Breast epithelium (tissue), 3 donors: ENCODE results near the gene SMG7.

Source experiments
- CTCF ChIP-seq, 3 donors: fragments of 450-650 bp; IDR thresholded peaks; one replicate each; pipeline ENCODE4 v1.5.1; 2016 to 2017; ENCODE audit warnings: antibody characterized with exemption in 3 of 3, mild to moderate bottlenecking in 3 of 3, moderate library complexity in 3 of 3
- POLR2A ChIP-seq: fragments of 450-650 bp; IDR thresholded peaks from one replicate; pipeline ENCODE4 v1.6.1; 2016; ENCODE audit warnings: antibody characterized with exemption, mild to moderate bottlenecking, moderate library complexity
- POLR2AphosphoS5 ChIP-seq, 3 donors: sonication (generic); formaldehyde crosslinking; IDR thresholded peaks; one replicate each; pipeline ENCODE4 v1.6.1; 2017; ENCODE audit warnings: antibody characterized with exemption in 3 of 3

- no peak for TF ChIP-seq CTCF (IDR thresholded peaks at IDR 0.05)
- TF ChIP-seq POLR2A: no peak
- TF ChIP-seq POLR2AphosphoS5 (IDR thresholded peaks at IDR 0.05): no peak
Observed at GRCh38 chr1:183456826-183457225, 15.5 kb upstream of the SMG7 start.
